GM12874 (cell line): ENCODE data around the gene FAM184A.

Experiments used
- CTCF ChIP-seq: IDR thresholded peaks from 2 replicates; pipeline ENCODE4 v1.5.1; 2011; ENCODE audit warnings: low read depth, mild to moderate bottlenecking, control low read depth, low read length, moderate library complexity; ENCODE audit not compliant: insufficient read depth

FAM184A gene

GRCh38 chr6:119043783-119044182 lies 34.7 kb downstream of the FAM184A start:
- TF ChIP-seq CTCF, result no peak

GRCh38 chr6:119043265-119043664 lies 35.2 kb downstream of the FAM184A start:
- TF ChIP-seq CTCF, result no peak

- TF ChIP-seq CTCF, result no peak
Measured at GRCh38 chr6:119040636-119041035, 37.8 kb downstream of the FAM184A start.

GRCh38 chr6:119040229-119040628 lies 38.2 kb downstream of the FAM184A start:
- TF ChIP-seq CTCF, result no peak

GRCh38 chr6:119037941-119038623 lies 40.4 kb downstream of the FAM184A start:
- no peak for TF ChIP-seq CTCF

- TF ChIP-seq CTCF, result no peak
Measured at GRCh38 chr6:119037264-119037663, 41.2 kb downstream of the FAM184A start.

- no peak for TF ChIP-seq CTCF
Measured at GRCh38 chr6:119036081-119036480, 42.4 kb downstream of the FAM184A start.

GRCh38 chr6:119035459-119035858 lies 43.0 kb downstream of the FAM184A start:
- TF ChIP-seq CTCF, result no peak
